WTC11 (cell line): ENCODE data around the gene EFNA5. TPM values are rescaled to one million over a fixed set of nuclear protein-coding genes. Genes with fewer than 3 reads are reported as not detected.
A peak's percentile ranks its signal among the peaks of the same experiment; 100 is the strongest.

ENCODE experiments used
- ATAC-seq: fragments of 200-7000 bp; cut with Tn5 transposase; 2 replicates; pipeline ENCODE4 v1.10.0; 2021; ENCODE audit warnings: mild to moderate bottlenecking, moderate library complexity
- CTCF ChIA-PET: fragments of 300-600 bp; sonication (Branson Sonifier 250); formaldehyde crosslinking; loops from one replicate; lab custom pipeline; 2021; ENCODE audit warnings: antibody characterized with exemption; lab: Charles Lee
- POLR2A ChIA-PET: fragments of 350-600 bp; sonication (Branson Sonifier 250); formaldehyde crosslinking; loops from one replicate; lab custom pipeline; 2021; ENCODE audit warnings: antibody characterized with exemption; lab: Charles Lee
- DNase-seq: peaks from one replicate; pipeline ENCODE4 v3.0.0; 2021; ENCODE audit warnings: low spot score
- H3K27ac Mint-ChIP-seq: 2 replicates; pipeline ENCODE4 v1.8.0; 2021; ENCODE audit warnings: mixed read lengths
- H3K27me3 Mint-ChIP-seq: 2 replicates; pipeline ENCODE4 v1.8.0; 2021; ENCODE audit warnings: low read depth, mild to moderate bottlenecking, moderate library complexity, mixed read lengths
- H3K36me3 Mint-ChIP-seq: 2 replicates; pipeline ENCODE4 v1.8.0; 2021; ENCODE audit warnings: mixed read lengths
- H3K4me1 Mint-ChIP-seq: 2 replicates; pipeline ENCODE4 v1.8.0; 2022; ENCODE audit warnings: mixed read lengths
- H3K4me3 Mint-ChIP-seq: 2 replicates; pipeline ENCODE4 v1.8.0; 2021; ENCODE audit warnings: mild to moderate bottlenecking, moderate library complexity, mixed read lengths
- H3K9me3 Mint-ChIP-seq: 2 replicates; pipeline ENCODE4 v1.8.0; 2021; ENCODE audit warnings: mixed read lengths
- CBFB ChIP-seq: sonication (generic); formaldehyde crosslinking; IDR thresholded peaks from 2 replicates; pipeline ENCODE4 v1.8.1; 2022; ENCODE audit warnings: mild to moderate bottlenecking, low read depth, missing genetic modification reagents
- E2F4 ChIP-seq: sonication (generic); formaldehyde crosslinking; IDR thresholded peaks from 2 replicates; pipeline ENCODE4 v1.8.1; 2022; ENCODE audit warnings: low read depth, mild to moderate bottlenecking, moderate library complexity, missing genetic modification reagents, borderline replicate concordance
- ERG ChIP-seq: fragments of 250-450 bp; sonication (Bioruptor Pico); IDR thresholded peaks from 2 replicates; pipeline ENCODE4 v1.8.0; 2021; ENCODE audit warnings: mild to moderate bottlenecking
- ETV6 ChIP-seq: sonication (generic); formaldehyde crosslinking; IDR thresholded peaks from 2 replicates; pipeline ENCODE4 v1.8.1; 2022; ENCODE audit warnings: mild to moderate bottlenecking, missing genetic modification reagents
- FOXK1 ChIP-seq: sonication (generic); formaldehyde crosslinking; IDR thresholded peaks from 2 replicates; pipeline ENCODE4 v1.8.0; 2022; ENCODE audit warnings: mild to moderate bottlenecking, moderate library complexity, missing genetic modification reagents
- FOXP4 ChIP-seq: sonication (generic); formaldehyde crosslinking; IDR thresholded peaks from 2 replicates; pipeline ENCODE4 v1.8.0; 2022; ENCODE audit warnings: mild to moderate bottlenecking, missing genetic modification reagents
- GTF2I ChIP-seq: fragments of 250-450 bp; sonication (Bioruptor Pico); conservative IDR thresholded peaks from 2 replicates; pipeline ENCODE4 v1.4.0; 2021; ENCODE audit warnings: mild to moderate bottlenecking
- JAZF1 ChIP-seq: fragments of 250-450 bp; sonication (Bioruptor Pico); IDR thresholded peaks from 2 replicates; pipeline ENCODE4 v1.9.0; 2021; ENCODE audit warnings: moderate library complexity, mild to moderate bottlenecking, inconsistent platforms
- NFYB ChIP-seq: sonication (generic); formaldehyde crosslinking; conservative IDR thresholded peaks from 2 replicates; pipeline ENCODE4 v1.8.0; 2022; ENCODE audit warnings: low read depth, missing genetic modification reagents
- OVOL2 ChIP-seq: fragments of 250-450 bp; sonication (Bioruptor Pico); IDR thresholded peaks from 2 replicates; pipeline ENCODE4 v1.9.0; 2021; ENCODE audit warnings: mild to moderate bottlenecking, borderline replicate concordance
- RORB ChIP-seq: fragments of 250-450 bp; sonication (Bioruptor Pico); IDR thresholded peaks from 2 replicates; pipeline ENCODE4 v1.9.0; 2021; ENCODE audit warnings: mild to moderate bottlenecking
- STAT6 ChIP-seq: sonication (generic); formaldehyde crosslinking; conservative IDR thresholded peaks from 2 replicates; pipeline ENCODE4 v1.8.1; 2023; ENCODE audit warnings: mild to moderate bottlenecking, low read depth, missing genetic modification reagents, moderate library complexity
- TEAD1 ChIP-seq: sonication (generic); formaldehyde crosslinking; IDR thresholded peaks from 2 replicates; pipeline ENCODE4 v1.8.0; 2022; ENCODE audit warnings: mild to moderate bottlenecking, missing genetic modification reagents
- USF2 ChIP-seq: sonication (generic); formaldehyde crosslinking; IDR thresholded peaks from 2 replicates; pipeline ENCODE4 v1.8.1; 2023; ENCODE audit warnings: mild to moderate bottlenecking, missing genetic modification reagents, moderate library complexity
- ZNF425 ChIP-seq: fragments of 250-450 bp; sonication (Bioruptor Pico); conservative IDR thresholded peaks from 2 replicates; pipeline ENCODE4 v1.9.0; 2021; ENCODE audit warnings: mild to moderate bottlenecking
- total RNA-seq: library from RNA; stranded (reverse); gene quantifications from 3 replicates; pipeline ENCODE4 v1.2.3, GENCODE V29; 2021
- TF ChIP-seq, protein P1 (sequence below): sonication (generic); formaldehyde crosslinking; IDR thresholded peaks from 2 replicates; pipeline ENCODE4 v1.8.1; 2022; ENCODE audit warnings: mild to moderate bottlenecking, missing genetic modification reagents, moderate library complexity, borderline replicate concordance
- TF ChIP-seq, protein P2 (sequence below): sonication (generic); formaldehyde crosslinking; IDR thresholded peaks from 2 replicates; pipeline ENCODE4 v1.8.0; 2023; ENCODE audit warnings: missing genetic modification reagents, mild to moderate bottlenecking, borderline replicate concordance
- TF ChIP-seq, protein P3 (sequence below): sonication (generic); formaldehyde crosslinking; IDR thresholded peaks from 2 replicates; pipeline ENCODE4 v1.8.1; 2023; ENCODE audit warnings: mild to moderate bottlenecking, moderate library complexity, missing genetic modification reagents

EFNA5 gene
- total RNA-seq, 1 experiment from 2014 or later = 17.4 TPM

- ChIA-PET CTCF (no interaction called here), POLR2A (no interaction called here)
- Mint-ChIP-seq H3K27me3 (peaks cover 18% of the 10 kb centered on the region), H3K4me3 (no peak overlapping the region), H3K4me1 (peaks cover 64% of the 10 kb centered on the region), H3K27ac (no peak overlapping the region), H3K36me3 (no peaks in the 10 kb centered on the region), H3K9me3 (no peaks in the 10 kb centered on the region)
- DNase-seq (peak; percentile 34), ATAC-seq (no peak; the same call in 1 of the 2 replicates)
- TF ChIP-seq FOXP4 (0 out of 2 replicates have a peak, but pooled peaks have one; percentile 33), TEAD1 (CRISPR knock-in tag) (no peak), ERG (CRISPR knock-in tag) (no peak), E2F4 (CRISPR knock-in tag) (no peak), RORB (CRISPR knock-in tag) (no peak), FOXK1 (no peak), USF2 (CRISPR knock-in tag) (no peak), CBFB (CRISPR knock-in tag) (no peak), ETV6 (CRISPR knock-in tag) (0 out of 2 replicates have a peak, but pooled peaks have one; percentile 16), STAT6 (no peak), OVOL2 (CRISPR knock-in tag) (no peak), JAZF1 (CRISPR knock-in tag) (no peak), NFYB (CRISPR knock-in tag) (no peak), ZNF425 (CRISPR knock-in tag) (no peak), GTF2I (CRISPR knock-in tag) (no peak)
- TF ChIP-seq, protein P1, sequence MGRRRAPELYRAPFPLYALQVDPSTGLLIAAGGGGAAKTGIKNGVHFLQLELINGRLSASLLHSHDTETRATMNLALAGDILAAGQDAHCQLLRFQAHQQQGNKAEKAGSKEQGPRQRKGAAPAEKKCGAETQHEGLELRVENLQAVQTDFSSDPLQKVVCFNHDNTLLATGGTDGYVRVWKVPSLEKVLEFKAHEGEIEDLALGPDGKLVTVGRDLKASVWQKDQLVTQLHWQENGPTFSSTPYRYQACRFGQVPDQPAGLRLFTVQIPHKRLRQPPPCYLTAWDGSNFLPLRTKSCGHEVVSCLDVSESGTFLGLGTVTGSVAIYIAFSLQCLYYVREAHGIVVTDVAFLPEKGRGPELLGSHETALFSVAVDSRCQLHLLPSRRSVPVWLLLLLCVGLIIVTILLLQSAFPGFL = no peak
- TF ChIP-seq, protein P2, sequence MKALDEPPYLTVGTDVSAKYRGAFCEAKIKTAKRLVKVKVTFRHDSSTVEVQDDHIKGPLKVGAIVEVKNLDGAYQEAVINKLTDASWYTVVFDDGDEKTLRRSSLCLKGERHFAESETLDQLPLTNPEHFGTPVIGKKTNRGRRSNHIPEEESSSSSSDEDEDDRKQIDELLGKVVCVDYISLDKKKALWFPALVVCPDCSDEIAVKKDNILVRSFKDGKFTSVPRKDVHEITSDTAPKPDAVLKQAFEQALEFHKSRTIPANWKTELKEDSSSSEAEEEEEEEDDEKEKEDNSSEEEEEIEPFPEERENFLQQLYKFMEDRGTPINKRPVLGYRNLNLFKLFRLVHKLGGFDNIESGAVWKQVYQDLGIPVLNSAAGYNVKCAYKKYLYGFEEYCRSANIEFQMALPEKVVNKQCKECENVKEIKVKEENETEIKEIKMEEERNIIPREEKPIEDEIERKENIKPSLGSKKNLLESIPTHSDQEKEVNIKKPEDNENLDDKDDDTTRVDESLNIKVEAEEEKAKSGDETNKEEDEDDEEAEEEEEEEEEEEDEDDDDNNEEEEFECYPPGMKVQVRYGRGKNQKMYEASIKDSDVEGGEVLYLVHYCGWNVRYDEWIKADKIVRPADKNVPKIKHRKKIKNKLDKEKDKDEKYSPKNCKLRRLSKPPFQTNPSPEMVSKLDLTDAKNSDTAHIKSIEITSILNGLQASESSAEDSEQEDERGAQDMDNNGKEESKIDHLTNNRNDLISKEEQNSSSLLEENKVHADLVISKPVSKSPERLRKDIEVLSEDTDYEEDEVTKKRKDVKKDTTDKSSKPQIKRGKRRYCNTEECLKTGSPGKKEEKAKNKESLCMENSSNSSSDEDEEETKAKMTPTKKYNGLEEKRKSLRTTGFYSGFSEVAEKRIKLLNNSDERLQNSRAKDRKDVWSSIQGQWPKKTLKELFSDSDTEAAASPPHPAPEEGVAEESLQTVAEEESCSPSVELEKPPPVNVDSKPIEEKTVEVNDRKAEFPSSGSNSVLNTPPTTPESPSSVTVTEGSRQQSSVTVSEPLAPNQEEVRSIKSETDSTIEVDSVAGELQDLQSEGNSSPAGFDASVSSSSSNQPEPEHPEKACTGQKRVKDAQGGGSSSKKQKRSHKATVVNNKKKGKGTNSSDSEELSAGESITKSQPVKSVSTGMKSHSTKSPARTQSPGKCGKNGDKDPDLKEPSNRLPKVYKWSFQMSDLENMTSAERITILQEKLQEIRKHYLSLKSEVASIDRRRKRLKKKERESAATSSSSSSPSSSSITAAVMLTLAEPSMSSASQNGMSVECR (CRISPR knock-in tag) = no peak
- TF ChIP-seq, protein P3, sequence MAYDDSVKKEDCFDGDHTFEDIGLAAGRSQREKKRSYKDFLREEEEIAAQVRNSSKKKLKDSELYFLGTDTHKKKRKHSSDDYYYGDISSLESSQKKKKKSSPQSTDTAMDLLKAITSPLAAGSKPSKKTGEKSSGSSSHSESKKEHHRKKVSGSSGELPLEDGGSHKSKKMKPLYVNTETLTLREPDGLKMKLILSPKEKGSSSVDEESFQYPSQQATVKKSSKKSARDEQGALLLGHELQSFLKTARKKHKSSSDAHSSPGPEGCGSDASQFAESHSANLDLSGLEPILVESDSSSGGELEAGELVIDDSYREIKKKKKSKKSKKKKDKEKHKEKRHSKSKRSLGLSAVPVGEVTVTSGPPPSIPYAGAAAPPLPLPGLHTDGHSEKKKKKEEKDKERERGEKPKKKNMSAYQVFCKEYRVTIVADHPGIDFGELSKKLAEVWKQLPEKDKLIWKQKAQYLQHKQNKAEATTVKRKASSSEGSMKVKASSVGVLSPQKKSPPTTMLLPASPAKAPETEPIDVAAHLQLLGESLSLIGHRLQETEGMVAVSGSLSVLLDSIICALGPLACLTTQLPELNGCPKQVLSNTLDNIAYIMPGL = no peak
Observed at GRCh38 chr5:107402434-107403227, 268.1 kb downstream of the EFNA5 start.
